ENCODE measurements around the gene ARL6IP5. TPM values are rescaled to one million over a fixed set of nuclear protein-coding genes. Genes with fewer than 3 reads are reported as not detected.

Gene ARL6IP5
- total RNA-seq, 3 donors from 2014 or later (not counting 1 experiment from before 2014, with no cell fraction given) = 98.1 to 132 (median 105) TPM

DNA sequence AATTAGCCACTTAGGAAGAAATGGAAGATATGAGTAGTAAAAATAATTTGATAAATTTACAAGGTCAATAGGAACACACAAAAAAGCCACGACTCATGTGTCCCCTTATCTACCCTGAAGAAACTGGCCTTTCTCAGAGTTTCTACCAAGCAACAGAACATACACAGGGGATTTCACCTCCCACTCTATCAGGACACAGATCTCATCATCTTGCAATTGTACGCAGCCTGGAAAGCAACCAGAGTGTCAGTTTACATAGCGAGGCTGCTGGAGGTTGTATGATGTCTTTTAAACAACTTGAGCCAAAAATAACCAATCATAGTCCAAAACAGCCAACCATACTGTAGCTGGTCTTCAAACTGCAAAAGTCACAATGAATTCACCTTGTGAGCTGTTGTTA is 57.4 kb downstream of the ARL6IP5 start:
- Mint-ChIP-seq H3K9me3 (no peaks in the 10 kb centered on the region), H3K4me3 (no peak overlapping the region), H3K27ac (no peak overlapping the region), H3K27me3 (ENCODE audit: low read depth in 2 of 2) (peaks cover 8 to 16% of the 10 kb centered on the region in 2 donors), H3K36me3 (no peaks in the 10 kb centered on the region), H3K4me1 (no peaks in the 10 kb centered on the region)
- TF ChIP-seq, protein P1, sequence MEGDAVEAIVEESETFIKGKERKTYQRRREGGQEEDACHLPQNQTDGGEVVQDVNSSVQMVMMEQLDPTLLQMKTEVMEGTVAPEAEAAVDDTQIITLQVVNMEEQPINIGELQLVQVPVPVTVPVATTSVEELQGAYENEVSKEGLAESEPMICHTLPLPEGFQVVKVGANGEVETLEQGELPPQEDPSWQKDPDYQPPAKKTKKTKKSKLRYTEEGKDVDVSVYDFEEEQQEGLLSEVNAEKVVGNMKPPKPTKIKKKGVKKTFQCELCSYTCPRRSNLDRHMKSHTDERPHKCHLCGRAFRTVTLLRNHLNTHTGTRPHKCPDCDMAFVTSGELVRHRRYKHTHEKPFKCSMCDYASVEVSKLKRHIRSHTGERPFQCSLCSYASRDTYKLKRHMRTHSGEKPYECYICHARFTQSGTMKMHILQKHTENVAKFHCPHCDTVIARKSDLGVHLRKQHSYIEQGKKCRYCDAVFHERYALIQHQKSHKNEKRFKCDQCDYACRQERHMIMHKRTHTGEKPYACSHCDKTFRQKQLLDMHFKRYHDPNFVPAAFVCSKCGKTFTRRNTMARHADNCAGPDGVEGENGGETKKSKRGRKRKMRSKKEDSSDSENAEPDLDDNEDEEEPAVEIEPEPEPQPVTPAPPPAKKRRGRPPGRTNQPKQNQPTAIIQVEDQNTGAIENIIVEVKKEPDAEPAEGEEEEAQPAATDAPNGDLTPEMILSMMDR (IDR thresholded peaks at IDR 0.05) = no peak
- no peak overlapping the region for H3K4me3 ChIP-seq (ENCODE audit: low read length)
- ATAC-seq = no peak
- no peaks in the 10 kb centered on the region for H3K36me3 ChIP-seq (ENCODE audit: control insufficient read depth, insufficient read depth, low read length)
- 68% methylated on average over 3 of the region's 3 CpGs for WGBS (ENCODE audit: insufficient coverage)
- H3K4me1 ChIP-seq (ENCODE audit: control insufficient read depth, insufficient read depth, low read length) = no peaks in the 10 kb centered on the region
- no peak for DNase-seq
- no peaks in the 10 kb centered on the region for H3K27me3 ChIP-seq (ENCODE audit: control insufficient read depth, insufficient read depth, low read length)
- no peaks in the 10 kb centered on the region for H3K9me3 ChIP-seq (ENCODE audit: control insufficient read depth, insufficient read depth, low read length)
- H3K27ac ChIP-seq (ENCODE audit: low read length) = no peak overlapping the region
- intact Hi-C loops (cut with micrococcal nuclease) = no loop called here

DNA sequence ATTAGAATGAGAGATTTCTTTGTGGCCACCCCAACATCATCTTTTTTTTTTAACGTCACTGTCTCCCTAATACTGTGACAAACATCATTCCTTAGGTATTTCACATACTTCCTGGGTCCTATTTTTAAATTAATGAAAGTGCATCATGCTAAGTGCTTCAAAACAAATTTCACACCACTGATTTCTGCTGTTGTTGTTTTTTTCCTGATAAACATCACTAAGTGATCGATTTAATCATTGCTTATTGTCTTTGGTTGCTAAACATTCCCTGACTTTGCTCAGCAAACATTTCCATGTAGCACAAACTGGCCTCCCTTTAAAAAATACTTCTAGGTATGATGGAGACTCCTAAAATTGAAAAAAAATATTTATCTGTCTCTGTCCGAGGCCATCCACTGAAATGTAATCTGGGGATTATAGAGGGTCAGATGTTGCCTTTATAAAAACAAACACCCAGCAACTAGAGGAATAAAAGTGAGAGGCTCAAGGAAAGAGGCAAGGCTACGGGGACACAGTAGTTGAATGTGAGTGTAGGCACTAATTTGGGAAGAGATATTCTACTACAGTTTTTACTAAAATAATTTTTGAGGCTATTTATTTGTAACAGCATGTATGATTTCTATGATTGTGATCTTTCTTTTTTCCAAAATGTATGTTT is 58.2 kb downstream of the ARL6IP5 start:
- TF ChIP-seq, protein P1 (IDR thresholded peaks at IDR 0.05) = no peak
- no peaks in the 10 kb centered on the region for H3K9me3 Mint-ChIP-seq
- H3K36me3 Mint-ChIP-seq = no peaks in the 10 kb centered on the region
- intact Hi-C loops (cut with micrococcal nuclease) = no loop called here
- WGBS (ENCODE audit: insufficient coverage) = 100% methylated on average over 3 of the region's 4 CpGs
- Histone ChIP-seq H3K36me3 (ENCODE audit: control insufficient read depth, insufficient read depth, low read length) (no peaks in the 10 kb centered on the region), H3K27me3 (ENCODE audit: control insufficient read depth, insufficient read depth, low read length) (no peaks in the 10 kb centered on the region), H3K4me1 (ENCODE audit: control insufficient read depth, insufficient read depth, low read length) (no peaks in the 10 kb centered on the region), H3K9me3 (ENCODE audit: control insufficient read depth, insufficient read depth, low read length) (no peaks in the 10 kb centered on the region), H3K27ac (ENCODE audit: low read length) (no peak overlapping the region), H3K4me3 (ENCODE audit: low read length) (no peak overlapping the region)
- peaks cover 8 to 16% of the 10 kb centered on the region in 2 donors for H3K27me3 Mint-ChIP-seq (ENCODE audit: low read depth in 2 of 2)
- DNase-seq = no peak
- H3K4me1 Mint-ChIP-seq = no peaks in the 10 kb centered on the region
- no peak overlapping the region for H3K27ac Mint-ChIP-seq
- ATAC-seq = no peak
- no peak overlapping the region for H3K4me3 Mint-ChIP-seq

DNA sequence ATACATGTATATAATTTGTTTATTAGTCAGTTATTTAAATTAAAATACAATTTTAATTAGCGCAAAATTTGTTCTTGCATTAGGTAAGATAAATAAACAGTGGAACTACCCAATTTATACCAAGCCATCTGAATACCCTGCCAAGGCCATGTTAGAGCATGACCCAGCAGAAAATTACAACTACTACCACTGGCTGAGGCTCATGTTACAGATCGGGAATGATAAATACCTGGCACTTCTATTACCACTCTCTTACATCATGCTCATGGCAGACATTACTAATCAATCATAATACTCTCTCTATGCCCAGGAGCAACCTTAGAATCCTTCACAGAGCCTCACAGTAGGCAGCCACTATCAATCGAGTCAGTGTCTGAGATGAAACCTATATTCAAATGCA is 58.9 kb downstream of the ARL6IP5 start:
- 81% methylated on average over 2 of the region's 3 CpGs for WGBS (ENCODE audit: insufficient coverage)
- ATAC-seq = no peak
- intact Hi-C loops (cut with micrococcal nuclease) = no loop called here

More for the DNA sequence above, 58.9 kb downstream of the ARL6IP5 start:
- Mint-ChIP-seq H3K9me3 (no peaks in the 10 kb centered on the region), H3K27ac (no peak overlapping the region), H3K27me3 (ENCODE audit: low read depth in 2 of 2) (peaks cover 8 to 16% of the 10 kb centered on the region in 2 donors), H3K36me3 (no peaks in the 10 kb centered on the region), H3K4me1 (no peaks in the 10 kb centered on the region), H3K4me3 (no peak overlapping the region)
- H3K27ac ChIP-seq (ENCODE audit: low read length) = no peak overlapping the region
- no peaks in the 10 kb centered on the region for H3K9me3 ChIP-seq (ENCODE audit: control insufficient read depth, insufficient read depth, low read length)
- H3K4me3 ChIP-seq (ENCODE audit: low read length) = no peak overlapping the region
- no peaks in the 10 kb centered on the region for H3K27me3 ChIP-seq (ENCODE audit: control insufficient read depth, insufficient read depth, low read length)
- H3K36me3 ChIP-seq (ENCODE audit: control insufficient read depth, insufficient read depth, low read length) = no peaks in the 10 kb centered on the region
- no peak for DNase-seq
- no peaks in the 10 kb centered on the region for H3K4me1 ChIP-seq (ENCODE audit: control insufficient read depth, insufficient read depth, low read length)
- TF ChIP-seq, protein P1 (IDR thresholded peaks at IDR 0.05) = no peak
